Esophagus mucosa (tissue), 1 donor: ENCODE measurements around the gene POLR1H. TPM values are rescaled to one million over a fixed set of nuclear protein-coding genes. Genes with fewer than 3 reads are reported as not detected.

Experiments used
- ATAC-seq: fragments of 200-7000 bp; cut with Tn5 transposase; one replicate; pipeline ENCODE4 v1.9.1; 2020
- total RNA-seq: library from RNA; stranded (reverse); gene quantifications from one replicate; pipeline ENCODE4 v1.2.4, GENCODE V29; 2023
- donor health status: DM: yes; HTN: yes; CAD: no.

Gene POLR1H
- total RNA-seq, 1 donor from 2014 or later, result 33.1 TPM

DNA sequence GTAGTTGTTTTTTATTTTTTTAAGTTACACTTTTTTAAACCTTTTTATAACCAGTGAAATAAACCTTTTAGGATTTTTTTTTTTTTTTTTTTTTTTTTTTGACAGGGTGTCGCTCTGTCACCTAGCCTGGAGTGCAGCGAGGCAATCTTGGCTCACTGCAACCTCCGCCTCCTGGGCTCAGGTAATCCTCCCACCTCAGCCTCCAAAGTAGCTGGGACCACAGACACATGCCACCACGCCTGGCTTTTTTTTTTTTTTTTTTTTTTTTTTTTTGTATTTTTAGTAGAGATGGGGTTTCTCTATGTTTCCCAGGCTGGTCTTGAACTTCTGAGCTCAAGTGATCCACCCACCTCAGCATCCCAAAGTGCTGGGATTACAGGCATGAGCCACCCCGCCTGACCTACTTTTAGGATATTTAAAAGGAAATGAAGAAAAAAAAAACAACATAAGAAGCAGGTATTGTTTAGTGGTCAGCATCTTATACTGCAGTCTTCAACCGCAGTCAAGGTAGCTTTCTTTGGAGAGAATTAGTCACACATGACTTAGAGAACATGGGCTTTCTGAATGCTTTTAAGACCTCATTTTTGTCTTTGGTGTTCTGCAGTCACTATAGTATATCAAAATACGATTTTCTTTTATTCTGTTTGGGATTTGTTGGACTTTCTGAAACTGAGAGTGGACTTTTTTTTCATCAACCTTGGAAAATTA is 1.6 kb downstream of the POLR1H start:
- no peak for ATAC-seq

DNA sequence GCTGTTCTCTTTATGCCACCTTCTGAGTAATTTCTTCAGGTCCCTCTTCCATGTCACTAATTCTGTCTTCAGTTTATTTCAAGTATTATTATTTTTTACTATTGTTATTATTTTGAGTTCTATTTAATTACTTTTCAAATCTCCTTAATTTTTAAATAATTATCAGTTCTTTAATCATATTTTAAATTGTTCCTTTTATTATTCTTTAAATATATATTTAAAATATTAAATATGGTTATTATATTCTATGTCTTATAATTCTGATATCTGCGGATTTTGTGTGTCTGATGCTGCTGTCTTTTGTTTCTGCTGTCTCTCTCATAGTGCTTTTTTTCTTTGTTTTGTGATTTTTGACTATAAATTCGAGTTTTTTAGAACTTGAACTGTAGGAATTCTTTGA is 2.2 kb downstream of the POLR1H start:
- ATAC-seq, result no peak

DNA sequence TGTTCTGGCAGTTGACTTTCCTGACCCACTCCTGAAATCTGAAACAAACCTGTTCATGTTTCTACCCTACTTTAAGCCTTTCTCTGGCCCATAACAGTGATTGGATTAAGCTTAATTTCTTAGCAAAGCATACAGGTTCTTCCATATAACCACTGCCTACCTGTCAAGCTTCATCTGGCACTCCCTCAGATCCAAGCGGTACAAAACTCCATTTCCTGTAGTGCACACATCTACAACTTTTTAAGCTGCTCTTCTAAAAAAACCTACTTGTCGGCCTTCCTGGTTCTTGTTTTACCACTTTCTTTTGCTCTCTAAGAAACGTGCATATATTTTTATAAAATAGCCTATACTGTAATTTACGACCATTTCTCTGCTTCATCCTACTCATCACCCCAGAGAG is 5.0 kb downstream of the POLR1H start:
- ATAC-seq, result peak; percentile 10

DNA sequence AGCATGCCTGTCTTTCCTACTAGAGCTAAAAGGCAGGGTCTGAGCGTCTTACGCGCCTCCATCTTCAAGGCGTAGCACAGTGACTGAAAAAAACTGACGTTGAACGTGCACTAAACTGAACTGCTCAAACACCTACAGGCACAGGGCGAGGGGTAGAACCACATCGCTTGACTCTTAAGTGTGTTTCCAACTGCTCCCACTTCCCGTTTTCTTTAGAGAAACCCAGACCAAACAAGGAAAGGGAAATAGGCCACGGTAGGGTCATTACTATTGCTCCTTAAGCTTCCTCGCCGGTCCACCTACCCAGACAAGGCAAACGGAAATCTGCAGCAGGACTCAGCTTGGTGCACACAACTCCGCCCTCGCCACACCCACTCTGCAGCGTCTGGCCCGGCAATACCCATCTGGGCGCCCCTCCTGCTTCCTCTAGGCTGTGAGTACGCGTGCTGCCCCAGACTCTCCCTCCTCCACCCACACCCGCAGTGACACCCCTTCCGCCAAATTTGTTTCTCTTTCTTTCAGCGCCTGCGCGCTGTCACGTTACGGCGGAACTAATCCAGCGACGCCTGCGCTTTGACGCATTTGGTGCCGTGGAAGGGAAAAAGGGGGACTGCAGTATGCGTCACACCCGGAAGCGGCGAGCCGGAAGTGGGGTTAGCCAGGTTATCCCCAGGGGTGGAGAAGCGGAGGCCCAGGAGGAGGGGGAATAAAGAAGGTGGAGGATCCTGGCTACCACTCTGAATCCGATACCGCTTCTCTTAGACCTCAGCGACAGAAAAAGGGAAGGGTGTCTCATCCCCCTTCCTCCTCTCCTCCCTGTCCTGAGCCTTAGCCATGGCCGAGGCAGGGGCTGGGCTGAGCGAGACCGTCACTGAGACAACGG is 5.8 kb downstream of the POLR1H start, which contains the start of gene PPP1R11:
TSS of gene PPP1R11 (plus strand) at position 622 of the 883 bp plus-strand sequence. CDS start at position 835, 213 bp downstream.
- ATAC-seq, result peak; percentile 99

DNA sequence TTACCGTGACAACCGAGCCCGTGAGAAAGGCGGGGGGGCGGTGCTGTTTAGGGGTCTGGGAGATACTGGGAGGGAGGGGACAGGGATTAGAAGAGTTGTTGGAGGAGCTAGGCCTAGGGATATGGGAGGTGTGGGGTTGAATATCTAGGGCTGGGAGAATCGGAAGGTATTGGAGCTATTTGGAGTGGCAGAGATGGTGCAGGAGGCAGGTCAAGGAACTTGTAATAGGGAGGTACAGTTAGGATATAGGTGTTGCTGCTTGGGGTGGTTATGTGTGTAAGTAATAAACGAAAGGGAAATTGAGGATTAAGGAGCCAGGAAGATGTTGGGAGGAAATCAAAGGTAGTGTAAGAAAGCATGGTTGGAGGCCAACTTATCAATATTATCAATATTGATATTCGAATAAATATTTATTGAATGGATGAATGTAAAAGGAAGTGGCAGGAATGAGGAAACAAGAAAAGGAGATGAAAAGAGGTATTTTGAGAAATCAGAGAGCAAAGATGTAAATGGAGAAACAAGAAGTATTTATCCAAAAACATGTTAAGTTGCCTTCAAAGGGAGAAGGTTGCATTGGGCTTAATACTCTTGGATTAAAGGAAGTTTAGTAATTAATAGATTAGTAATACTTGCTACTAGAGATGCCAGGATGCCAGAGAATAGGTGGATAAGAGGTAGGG is 6.5 kb downstream of the POLR1H start:
- ATAC-seq, result no peak

DNA sequence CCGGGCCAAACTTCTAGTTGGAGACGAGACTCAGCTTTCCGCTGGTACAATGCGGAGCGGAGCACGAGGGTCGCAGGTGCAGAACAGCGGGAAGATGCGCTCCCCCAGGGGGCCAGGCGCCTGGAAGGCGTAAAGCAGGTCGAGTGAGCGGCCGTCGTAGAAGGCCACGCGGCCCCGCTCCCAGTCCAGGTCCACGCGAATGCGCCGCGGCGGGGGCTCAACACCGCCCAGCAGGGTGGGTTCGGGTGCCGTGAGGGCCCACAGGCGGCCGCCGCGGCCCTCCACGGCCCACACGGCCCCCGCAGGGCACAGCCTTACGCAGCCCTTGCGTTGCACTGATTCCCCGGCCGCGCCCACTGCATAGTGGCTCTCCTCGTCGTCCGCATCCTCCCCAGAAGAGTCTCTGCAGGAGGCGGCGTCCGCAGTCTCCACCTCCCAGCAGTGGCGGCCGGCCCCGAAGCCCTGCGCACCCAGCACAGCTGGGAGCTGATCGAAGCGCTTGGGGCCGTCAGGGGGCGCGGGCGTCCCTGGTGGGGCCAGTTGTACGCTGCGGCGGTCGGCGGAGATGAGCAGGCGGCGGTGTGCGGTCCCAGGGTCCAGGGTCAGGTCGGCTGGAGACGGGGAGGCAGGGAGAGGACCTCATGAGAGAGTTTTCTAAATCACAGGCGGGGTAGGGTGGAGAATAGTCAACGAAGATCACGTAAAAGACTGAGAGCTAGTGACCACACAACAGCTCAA is 10.2 kb downstream of the POLR1H start:
- ATAC-seq, result no peak

DNA sequence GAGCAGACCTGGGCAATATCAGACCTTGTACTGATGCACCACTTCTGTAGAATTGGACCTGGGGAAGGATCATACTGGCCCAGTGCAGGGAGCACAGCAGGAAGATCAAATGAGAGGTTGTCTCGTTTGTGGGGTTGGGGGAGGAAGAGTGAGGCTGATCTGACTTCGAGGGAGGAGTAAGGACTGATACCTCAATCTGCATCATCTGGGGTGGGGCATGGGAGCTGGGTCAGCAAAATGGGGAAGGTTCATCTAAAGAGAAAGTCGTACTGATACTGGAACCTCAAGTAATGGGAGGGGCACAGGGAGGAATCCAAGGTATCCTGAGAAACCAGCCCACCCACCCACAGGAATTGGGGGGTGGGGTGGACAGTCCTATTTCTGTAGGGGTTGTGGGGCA is 10.8 kb downstream of the POLR1H start:
- ATAC-seq, result no peak

DNA sequence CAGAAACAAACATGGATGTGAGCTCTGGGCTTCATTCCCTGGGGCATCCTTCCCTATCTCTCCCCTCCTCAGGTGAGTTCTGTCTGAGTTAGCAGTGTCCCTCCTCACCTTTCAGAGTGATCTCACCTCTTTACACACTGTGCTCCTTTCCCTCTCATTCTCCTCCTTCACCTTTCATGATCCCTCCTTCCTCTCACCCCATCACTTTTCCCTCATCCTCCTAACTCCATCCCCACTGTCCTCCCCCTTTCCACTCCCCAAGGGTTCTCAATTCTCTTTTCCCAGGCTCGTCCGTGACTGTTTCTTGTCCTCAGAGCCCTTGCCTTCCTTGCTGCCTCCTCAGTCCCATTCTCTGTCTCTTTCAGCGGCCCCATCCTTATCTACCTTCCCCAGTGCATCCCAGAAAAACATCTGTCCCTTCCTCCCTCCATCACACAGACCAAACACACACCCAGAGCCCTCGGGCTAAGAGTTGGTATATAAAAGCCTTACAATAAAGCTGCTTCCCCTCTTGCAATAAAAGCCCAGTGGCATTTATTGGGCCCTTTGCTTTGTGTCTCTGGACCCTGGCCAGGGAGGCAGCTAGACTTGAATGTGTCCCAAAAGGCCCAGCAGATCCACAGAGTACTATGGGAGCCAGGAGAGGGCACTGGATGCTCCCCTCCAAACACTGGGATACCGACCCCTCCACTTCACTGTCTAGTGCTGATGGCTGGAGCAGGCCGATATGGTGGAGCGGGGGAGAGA is 12.6 kb downstream of the POLR1H start:
- no peak for ATAC-seq

DNA sequence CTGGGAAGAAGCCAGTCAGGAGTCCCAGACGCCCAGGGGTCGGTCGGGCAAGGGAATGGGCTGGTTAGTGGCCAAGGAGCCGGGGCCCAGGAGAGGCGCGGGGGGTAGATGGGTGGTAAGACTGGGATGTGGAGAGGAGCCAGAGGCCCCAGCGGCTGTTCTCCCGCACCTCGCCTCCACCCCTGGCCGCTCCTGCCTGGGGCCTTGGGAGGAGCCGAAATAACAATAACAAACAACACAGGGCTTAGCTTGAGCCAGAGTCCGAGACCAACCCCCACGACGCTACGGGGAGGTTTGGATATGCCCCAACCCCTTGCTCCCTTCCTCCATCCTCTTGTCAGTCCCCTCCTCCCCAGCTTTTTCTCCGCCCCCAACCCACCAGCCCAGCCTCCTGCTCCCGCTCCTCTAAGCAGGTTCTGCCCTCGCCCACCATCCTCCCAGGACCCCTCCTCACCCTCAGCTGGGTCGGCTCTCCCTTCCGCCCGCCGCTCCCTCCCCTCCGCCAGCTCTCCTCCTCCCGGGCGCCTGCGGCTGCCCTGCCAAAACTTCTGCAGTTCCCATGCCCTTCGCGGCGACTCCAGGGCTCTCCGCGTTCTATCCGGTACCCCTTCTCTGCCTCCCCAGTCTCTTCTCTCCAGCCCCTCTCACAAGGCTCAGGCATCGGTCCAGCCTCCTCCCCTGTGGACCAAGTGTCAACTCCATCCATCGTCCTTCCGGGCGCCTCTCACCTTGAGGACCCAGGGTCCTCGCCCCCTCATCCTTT is 13.4 kb downstream of the POLR1H start:
- ATAC-seq, result peak; percentile 2

DNA sequence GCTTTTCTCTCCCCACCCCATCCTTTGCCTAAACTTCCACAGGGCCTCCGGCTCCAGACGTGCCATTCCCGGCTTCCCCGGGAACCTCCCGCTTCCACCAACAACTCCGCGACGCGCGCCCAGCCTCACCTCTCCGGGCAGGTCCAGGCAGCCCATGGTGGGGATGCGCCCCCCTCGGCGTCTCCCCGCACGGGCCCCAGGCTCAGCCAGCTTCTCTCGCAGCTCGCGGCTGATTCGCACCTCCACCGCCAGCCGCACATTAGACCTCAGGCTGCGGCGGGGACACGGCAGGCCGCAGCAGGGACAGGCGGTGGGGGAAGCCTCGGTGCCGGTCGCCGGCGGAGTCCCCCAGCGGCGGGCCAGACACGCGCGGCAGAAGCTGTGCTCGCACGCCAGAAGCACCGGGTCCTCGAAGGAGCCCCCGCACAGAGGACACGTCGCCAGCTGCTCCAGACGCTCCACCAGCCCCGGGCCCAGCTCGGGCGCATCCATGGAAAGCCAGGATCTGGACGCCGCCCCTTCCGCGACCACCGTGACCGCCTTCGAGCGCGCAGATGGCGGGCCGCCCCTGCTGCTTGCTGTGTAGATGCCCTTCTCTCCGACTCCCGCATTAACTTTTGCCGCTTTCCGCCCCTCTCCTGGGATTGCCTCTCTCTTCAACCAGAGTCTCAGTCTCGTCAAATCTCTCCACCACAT is 14.2 kb downstream of the POLR1H start, which contains the start of gene RNF39:
TSS of gene RNF39 (minus strand) at position 676 of the 696 bp plus-strand sequence. CDS start at position 492, 184 bp downstream.
- ATAC-seq, result peak; percentile 21

DNA sequence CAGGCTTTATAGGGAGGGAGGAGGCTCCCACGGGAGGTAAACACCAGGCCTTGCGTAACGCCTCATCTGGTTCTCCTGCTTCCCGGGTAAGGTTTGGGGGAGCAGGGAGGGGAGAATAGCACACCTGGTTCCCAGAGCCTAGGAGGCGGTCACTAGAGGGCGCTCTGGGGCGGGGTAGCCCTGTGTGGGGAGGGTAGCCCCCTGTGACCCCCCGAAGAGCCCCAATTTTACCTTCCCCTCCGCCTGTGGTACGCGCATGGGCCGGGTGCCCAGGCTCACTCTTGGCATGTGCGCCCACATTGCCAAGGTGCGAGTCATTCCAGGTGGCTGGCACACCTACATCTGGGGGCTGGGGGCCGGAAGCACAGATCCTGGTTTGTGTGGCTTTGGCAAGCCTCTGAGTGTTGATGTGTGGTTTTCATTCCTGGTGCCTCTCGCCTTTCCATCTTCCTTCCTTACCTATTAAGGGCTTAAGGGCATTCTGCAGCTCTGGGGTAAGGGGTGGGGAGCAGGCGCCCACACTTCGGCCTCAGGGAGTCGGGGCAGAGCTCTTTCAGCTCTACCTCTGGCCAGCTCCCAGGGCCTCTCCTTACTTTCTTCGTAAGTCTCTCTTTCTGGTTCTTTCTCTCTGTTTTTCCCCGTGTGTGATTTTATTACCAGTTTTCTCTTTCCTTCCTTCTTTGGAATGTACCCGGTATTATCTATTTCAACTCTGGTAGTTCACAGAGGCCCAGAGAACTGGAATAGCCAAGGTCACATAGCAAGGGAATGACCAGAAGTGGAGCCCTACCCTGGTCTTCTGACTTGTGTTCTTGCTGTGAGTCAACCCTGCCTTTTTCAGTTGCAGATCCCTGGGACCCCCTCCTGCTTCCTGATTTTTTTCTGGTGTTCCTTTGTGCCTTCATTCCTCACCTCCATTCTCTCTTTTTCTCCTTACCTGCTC is 15.0 kb downstream of the POLR1H start:
- ATAC-seq, result peak; percentile 78

DNA sequence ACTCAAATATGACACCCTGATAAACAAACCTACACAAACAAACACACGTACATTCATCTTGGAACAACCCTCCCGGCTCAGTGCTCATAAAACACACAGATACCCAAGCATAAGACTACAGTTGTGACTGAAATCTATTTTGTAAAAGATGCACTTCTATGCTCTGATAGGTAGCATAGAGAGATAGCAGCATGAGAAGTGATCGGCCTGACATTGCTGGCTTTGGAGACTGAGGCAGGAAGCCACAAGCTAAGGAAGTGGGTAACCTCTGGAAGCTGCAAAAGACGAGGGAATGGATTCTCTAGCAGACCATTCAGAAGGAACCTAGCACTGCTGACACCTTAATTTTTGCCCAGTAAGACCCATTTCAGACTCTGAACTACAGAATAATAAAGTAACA is 16.2 kb downstream of the POLR1H start:
- no peak for ATAC-seq

DNA sequence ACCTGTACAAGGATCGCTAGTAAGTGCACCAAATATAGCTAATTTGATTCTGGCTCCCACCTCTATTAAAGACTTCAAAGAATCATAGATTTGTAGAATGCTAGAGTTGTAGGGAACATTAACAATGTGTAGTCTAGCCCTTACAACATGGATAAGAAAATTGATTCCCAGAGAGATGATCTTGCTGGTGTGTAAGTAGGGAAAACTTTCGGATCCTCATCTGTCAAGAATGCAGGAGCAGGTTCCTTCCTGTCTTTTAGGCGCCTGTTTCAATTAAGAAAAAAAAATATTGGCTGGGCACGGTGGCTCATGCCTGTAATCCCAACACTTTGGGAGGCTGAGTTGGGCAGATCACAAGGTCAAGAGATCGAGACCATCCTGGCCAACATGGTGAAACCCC is 26.8 kb downstream of the POLR1H start:
- no peak for ATAC-seq

DNA sequence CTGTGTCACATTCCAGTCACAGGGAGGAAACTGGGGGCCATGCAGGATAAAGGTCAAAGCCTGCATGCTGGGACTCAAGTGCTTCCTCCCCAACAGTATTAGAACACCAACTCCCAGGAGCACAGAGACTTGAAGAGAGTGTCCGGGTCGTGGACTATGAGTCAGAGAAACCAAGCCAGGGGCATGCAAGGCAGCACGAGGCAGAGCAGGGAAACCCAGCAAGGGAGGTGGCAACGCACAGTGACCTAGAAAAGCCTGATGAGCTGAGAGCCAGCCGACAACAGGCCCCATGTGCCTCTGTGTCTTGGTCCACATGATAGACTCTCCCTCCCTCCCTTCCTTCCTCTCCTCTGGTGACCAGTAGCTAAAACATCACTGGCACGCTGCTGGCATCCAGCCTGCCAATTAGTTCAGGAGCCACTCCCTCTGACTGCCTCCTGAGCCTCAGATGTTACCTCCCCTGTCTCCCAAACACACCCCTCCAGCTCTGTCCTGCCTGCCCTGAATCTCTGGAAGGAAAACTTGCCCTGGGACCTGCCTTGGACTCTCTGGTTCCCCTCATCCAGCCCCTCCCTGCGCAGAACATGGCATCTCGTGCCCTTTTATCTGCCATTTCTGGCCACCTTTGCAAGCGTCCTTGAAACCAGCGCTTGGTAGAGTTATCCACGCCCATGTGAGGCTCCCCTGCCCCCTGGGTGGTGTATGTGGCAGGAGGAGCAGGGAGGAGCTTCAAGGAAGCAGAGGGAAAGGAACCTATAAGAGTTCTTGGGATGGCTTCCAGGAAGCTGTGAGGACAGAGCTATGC is 30.7 kb downstream of the POLR1H start:
- peak; percentile 86 for ATAC-seq

DNA sequence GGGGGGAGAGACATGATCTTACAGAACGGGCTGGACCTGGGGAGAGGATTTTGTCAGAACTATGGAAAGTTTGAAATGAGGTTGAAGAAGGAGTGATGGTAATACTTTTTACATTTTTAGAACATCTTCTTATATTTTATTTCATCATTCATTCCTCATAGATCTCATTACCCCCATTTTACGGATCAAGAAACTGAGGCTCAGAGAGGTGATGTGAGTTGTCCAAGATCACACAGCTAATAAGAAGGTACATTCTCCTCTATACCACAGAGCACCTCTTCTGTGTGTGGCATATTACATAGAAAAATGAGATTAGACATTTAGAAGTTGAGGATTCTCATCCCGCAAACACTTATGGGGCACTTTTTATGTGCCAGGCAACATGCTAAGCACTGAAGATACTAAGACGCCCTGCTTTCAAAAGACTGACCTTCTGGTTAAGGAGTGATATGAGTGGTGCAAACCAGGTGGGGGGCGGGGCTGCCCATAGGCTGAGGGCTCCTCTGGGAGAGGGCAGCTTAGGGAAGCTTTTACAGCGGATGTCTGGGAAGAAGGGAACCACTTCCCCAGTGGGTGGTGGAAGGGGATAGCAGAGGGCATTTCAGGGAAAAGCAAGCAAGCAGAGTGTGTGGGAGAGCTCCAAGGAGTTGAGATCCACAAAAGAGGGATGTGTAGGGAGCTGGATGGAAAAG is 31.9 kb downstream of the POLR1H start:
- ATAC-seq, result no peak

DNA sequence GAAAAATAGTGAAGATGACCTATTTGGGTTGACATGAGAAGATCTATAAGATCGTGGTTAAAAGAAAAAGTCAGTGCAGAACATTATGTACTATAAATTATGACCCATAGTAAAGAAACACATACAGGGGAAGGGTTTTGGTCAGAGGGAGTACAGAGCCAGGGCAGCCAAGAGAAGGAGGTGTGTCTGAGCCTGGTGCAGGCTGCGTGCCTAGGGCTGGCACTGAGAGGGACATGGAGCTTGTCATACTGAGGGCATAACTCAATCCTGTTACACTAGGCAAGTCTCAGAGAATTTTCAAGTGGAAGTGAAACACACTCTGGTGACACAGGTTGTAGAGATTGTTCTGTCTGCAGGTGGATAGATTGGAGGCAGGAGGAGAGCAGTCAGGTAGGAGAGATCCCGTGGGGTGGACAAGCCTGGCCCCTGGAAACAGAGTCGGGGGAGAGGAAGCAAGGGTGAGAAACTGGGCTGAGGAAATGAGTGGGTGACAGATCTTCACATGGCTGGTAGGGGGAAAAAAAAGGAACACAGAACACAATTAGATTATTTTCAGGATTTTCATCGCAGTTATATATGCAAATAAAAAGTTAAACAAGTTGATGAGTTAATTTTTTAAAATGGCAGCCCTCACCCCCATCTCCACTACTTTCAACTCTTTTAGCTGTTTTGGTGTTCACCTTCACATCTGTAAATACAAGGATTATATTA is 33.0 kb downstream of the POLR1H start:
- ATAC-seq, result no peak

DNA sequence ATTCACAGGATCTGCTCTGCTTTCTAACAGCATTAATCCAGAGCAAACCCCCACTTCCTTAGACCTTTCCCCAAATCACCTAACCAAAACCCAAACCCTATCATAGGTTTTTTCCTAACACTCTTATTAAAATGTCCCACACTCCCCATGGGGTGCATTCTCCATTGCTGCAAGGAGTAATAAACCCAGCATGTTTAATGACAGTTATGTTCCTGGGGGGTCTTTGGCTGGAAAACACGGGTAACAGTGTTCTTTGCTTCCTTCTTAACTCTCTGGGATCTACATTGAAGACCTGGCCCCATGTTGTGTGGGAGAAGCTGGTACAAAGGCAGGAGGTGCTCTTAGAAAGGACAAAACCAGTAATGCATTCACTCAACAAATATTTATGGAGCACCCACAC is 35.8 kb downstream of the POLR1H start:
- ATAC-seq, result no peak
